ENCODE data around the gene TRABD2B. TPM values are rescaled to one million over a fixed set of nuclear protein-coding genes. Genes with fewer than 3 reads are reported as not detected.

Gene TRABD2B
- total RNA-seq, 5 donors from 2014 or later (not counting 1 experiment from before 2014, with no cell fraction given): not detected

- WGBS (ENCODE audit: insufficient coverage): 65% methylated on average over 6 of the region's 9 CpGs
- DNase-seq: no peak
- ChIA-PET CTCF (no interaction called here), POLR2A (no interaction called here)
- peaks cover 11 to 12% of the 10 kb centered on the region in 2 donors for H3K27me3 Mint-ChIP-seq
- H3K4me1 Mint-ChIP-seq: peaks cover 0 to 7% (median 0%) of the 10 kb centered on the region in 3 donors
- no peak for ATAC-seq (replicated peaks in 1 of 4)
- H3K36me3 ChIP-seq (ENCODE audit: control insufficient read depth in 2 of 2, extremely low read depth in 1 of 2, insufficient read depth in 1 of 2, low read length in 1 of 2): no peaks in the 10 kb centered on the region
- no peaks in the 10 kb centered on the region for H3K36me3 Mint-ChIP-seq
- peaks cover 0 to 16% of the 10 kb centered on the region in 2 experiments for H3K27me3 ChIP-seq (replicated peaks in 1 of 2; ENCODE audit: control insufficient read depth in 2 of 2, extremely low read depth in 1 of 2, insufficient read depth in 2 of 2, low read length in 1 of 2)
- H3K27ac Mint-ChIP-seq: no peak overlapping the region
- no peaks in the 10 kb centered on the region for H3K9me3 Mint-ChIP-seq
- no peak overlapping the region for H3K27ac ChIP-seq (ENCODE audit: low read length)
- H3K9me3 ChIP-seq: no peaks in the 10 kb centered on the region
- no peak overlapping the region for H3K4me3 ChIP-seq (ENCODE audit: control insufficient read depth in 1 of 2, extremely low read depth in 1 of 2, low read length in 1 of 2)
- no peak overlapping the region for H3K4me3 Mint-ChIP-seq
- no peaks in the 10 kb centered on the region for H3K4me1 ChIP-seq (ENCODE audit: control insufficient read depth in 1 of 2, extremely low read depth in 1 of 2, insufficient read depth in 2 of 2, low read length in 2 of 2)
Measured at GRCh38 chr1:47810964-47811682, 186.1 kb downstream of the TRABD2B start.

DNA sequence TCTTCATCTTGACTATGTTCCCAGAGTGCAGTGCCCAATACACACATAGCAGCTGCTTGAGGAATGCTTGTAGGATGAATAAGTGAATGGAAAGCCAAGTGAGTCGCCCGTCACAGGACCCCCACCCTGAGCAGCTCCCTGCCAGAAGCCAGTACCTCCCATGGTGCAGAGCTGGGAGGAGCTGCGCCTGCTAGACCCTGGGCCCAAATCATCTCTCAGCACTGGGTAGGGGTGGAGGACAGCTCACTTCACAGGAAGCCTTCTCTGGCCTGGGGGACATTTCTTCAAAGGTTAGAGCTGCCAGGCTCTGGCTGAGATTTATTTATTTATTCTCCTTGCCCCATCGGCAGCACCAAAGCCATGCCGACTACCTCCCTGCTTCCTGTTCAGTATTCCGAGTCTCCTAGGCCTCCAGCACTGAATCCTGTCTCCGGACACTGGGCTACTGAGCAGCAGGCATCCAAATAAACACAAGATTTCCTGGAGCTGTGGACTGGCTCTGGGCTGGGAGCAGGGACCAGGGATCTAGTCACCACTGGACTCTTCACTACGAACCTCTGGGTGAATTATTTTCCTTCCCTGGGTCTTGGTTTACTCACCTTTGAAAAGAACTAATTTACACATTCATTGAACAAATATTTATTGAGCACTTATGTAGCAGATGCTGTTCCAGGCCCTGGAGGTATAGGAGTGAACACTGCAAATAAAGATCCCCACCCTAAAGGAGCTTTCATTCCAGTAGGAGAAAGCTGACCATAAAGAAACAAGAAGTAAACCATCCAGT is 187.7 kb downstream of the TRABD2B start:
- WGBS (ENCODE audit: insufficient coverage): 73% methylated on average over 5 of the region's 8 CpGs
- H3K4me1 Mint-ChIP-seq: peaks cover 0 to 7% (median 0%) of the 10 kb centered on the region in 3 donors

GRCh38 chr1:47808612-47809011 is 188.6 kb downstream of the TRABD2B start:
- Histone ChIP-seq H3K36me3 (ENCODE audit: control insufficient read depth in 2 of 2, extremely low read depth in 1 of 2, insufficient read depth in 1 of 2, low read length in 1 of 2) (no peaks in the 10 kb centered on the region), H3K4me1 (ENCODE audit: control insufficient read depth in 1 of 2, extremely low read depth in 1 of 2, insufficient read depth in 2 of 2, low read length in 2 of 2) (no peaks in the 10 kb centered on the region), H3K27ac (ENCODE audit: low read length) (no peak overlapping the region), H3K27me3 (replicated peaks in 1 of 2; ENCODE audit: control insufficient read depth in 2 of 2, extremely low read depth in 1 of 2, insufficient read depth in 2 of 2, low read length in 1 of 2) (peaks cover 0 to 12% of the 10 kb centered on the region in 2 experiments), H3K9me3 (no peaks in the 10 kb centered on the region), H3K4me3 (ENCODE audit: control insufficient read depth in 1 of 2, extremely low read depth in 1 of 2, low read length in 1 of 2) (no peak overlapping the region)
- Mint-ChIP-seq H3K36me3 (no peaks in the 10 kb centered on the region), H3K4me3 (no peak overlapping the region), H3K27me3 (peaks cover 4 to 10% of the 10 kb centered on the region in 2 donors), H3K4me1 (peaks cover 0 to 7% (median 0%) of the 10 kb centered on the region in 3 donors), H3K9me3 (no peaks in the 10 kb centered on the region), H3K27ac (no peak overlapping the region)
- POLR2A ChIA-PET: no interaction called here
- CTCF ChIA-PET: no interaction called here
- ATAC-seq (replicated peaks in 1 of 4) (no peak), DNase-seq (no peak)
- WGBS (ENCODE audit: insufficient coverage): 33% methylated on average over 1 of the region's 2 CpGs

More for the DNA sequence above, 187.7 kb downstream of the TRABD2B start:
- Histone ChIP-seq H3K4me3 (ENCODE audit: control insufficient read depth in 1 of 2, extremely low read depth in 1 of 2, low read length in 1 of 2) (no peak overlapping the region), H3K4me1 (ENCODE audit: control insufficient read depth in 1 of 2, extremely low read depth in 1 of 2, insufficient read depth in 2 of 2, low read length in 2 of 2) (no peaks in the 10 kb centered on the region), H3K27ac (ENCODE audit: low read length) (no peak overlapping the region), H3K36me3 (ENCODE audit: control insufficient read depth in 2 of 2, extremely low read depth in 1 of 2, insufficient read depth in 1 of 2, low read length in 1 of 2) (no peaks in the 10 kb centered on the region), H3K27me3 (replicated peaks in 1 of 2; ENCODE audit: control insufficient read depth in 2 of 2, extremely low read depth in 1 of 2, insufficient read depth in 2 of 2, low read length in 1 of 2) (peaks cover 0 to 15% of the 10 kb centered on the region in 2 experiments), H3K9me3 (no peaks in the 10 kb centered on the region)
- no peaks in the 10 kb centered on the region for H3K9me3 Mint-ChIP-seq
- ATAC-seq (replicated peaks in 1 of 4) (no peak), DNase-seq (no peak)
- POLR2A ChIA-PET: no interaction called here
- H3K27me3 Mint-ChIP-seq: peaks cover 11 to 12% of the 10 kb centered on the region in 2 donors
- CTCF ChIA-PET: no interaction called here
- no peak overlapping the region for H3K4me3 Mint-ChIP-seq
- H3K27ac Mint-ChIP-seq: no peak overlapping the region
- no peaks in the 10 kb centered on the region for H3K36me3 Mint-ChIP-seq

DNA sequence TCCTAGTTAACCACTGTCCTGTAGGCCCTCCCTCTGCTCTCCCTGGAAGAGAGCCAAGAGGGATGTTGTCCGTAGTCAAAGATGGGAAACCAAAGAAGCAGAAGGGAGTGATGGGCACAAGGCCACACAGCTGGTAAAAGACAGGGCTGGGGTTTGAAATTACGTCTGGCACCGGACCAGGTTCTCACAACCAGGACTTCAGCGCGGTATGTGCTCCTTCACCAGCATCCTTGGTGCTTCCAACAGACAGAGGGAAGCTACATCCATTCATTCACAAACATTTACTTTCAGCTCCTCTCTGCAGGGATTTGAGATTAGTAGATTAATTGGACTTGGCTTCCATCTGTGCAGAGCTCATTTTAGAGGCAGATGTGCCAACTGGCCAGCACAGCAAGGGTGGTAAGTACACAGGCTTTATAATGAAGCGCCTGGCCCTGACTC is 191.2 kb downstream of the TRABD2B start:
- no peak for ATAC-seq (replicated peaks in 1 of 4)
- H3K9me3 Mint-ChIP-seq: no peaks in the 10 kb centered on the region
- CTCF ChIA-PET: no interaction called here
- Histone ChIP-seq H3K4me1 (ENCODE audit: control insufficient read depth in 1 of 2, extremely low read depth in 1 of 2, insufficient read depth in 2 of 2, low read length in 2 of 2) (no peaks in the 10 kb centered on the region), H3K4me3 (ENCODE audit: control insufficient read depth in 1 of 2, extremely low read depth in 1 of 2, low read length in 1 of 2) (no peak overlapping the region), H3K36me3 (ENCODE audit: control insufficient read depth in 2 of 2, extremely low read depth in 1 of 2, insufficient read depth in 1 of 2, low read length in 1 of 2) (no peaks in the 10 kb centered on the region), H3K27me3 (replicated peaks in 1 of 2; ENCODE audit: control insufficient read depth in 2 of 2, extremely low read depth in 1 of 2, insufficient read depth in 2 of 2, low read length in 1 of 2) (peaks cover 0 to 13% of the 10 kb centered on the region in 2 experiments), H3K27ac (ENCODE audit: low read length) (no peak overlapping the region), H3K9me3 (no peaks in the 10 kb centered on the region)
- no peak overlapping the region for H3K27ac Mint-ChIP-seq
- POLR2A ChIA-PET: no interaction called here
- peaks cover 2 to 9% of the 10 kb centered on the region in 2 donors for H3K27me3 Mint-ChIP-seq
- DNase-seq: no peak
- H3K36me3 Mint-ChIP-seq: no peaks in the 10 kb centered on the region
- H3K4me1 Mint-ChIP-seq: peaks cover 0 to 7% (median 0%) of the 10 kb centered on the region in 3 donors
- 63% methylated on average over 1 of the region's 6 CpGs for WGBS (ENCODE audit: insufficient coverage)
- no peak overlapping the region for H3K4me3 Mint-ChIP-seq

GRCh38 chr1:47805018-47805417 is 192.2 kb downstream of the TRABD2B start:
- Mint-ChIP-seq H3K4me3 (no peak overlapping the region), H3K27ac (no peak overlapping the region), H3K4me1 (no peaks in the 10 kb centered on the region), H3K36me3 (no peaks in the 10 kb centered on the region), H3K9me3 (no peaks in the 10 kb centered on the region), H3K27me3 (peaks cover 0 to 1% of the 10 kb centered on the region in 2 donors)
- CTCF ChIA-PET: no interaction called here
- Histone ChIP-seq H3K9me3 (no peaks in the 10 kb centered on the region), H3K4me3 (ENCODE audit: control insufficient read depth in 1 of 2, extremely low read depth in 1 of 2, low read length in 1 of 2) (no peak overlapping the region), H3K27me3 (replicated peaks in 1 of 2; ENCODE audit: control insufficient read depth in 2 of 2, extremely low read depth in 1 of 2, insufficient read depth in 2 of 2, low read length in 1 of 2) (peaks cover 0 to 10% of the 10 kb centered on the region in 2 experiments), H3K27ac (ENCODE audit: low read length) (no peak overlapping the region), H3K4me1 (ENCODE audit: control insufficient read depth in 1 of 2, extremely low read depth in 1 of 2, insufficient read depth in 2 of 2, low read length in 2 of 2) (no peaks in the 10 kb centered on the region), H3K36me3 (ENCODE audit: control insufficient read depth in 2 of 2, extremely low read depth in 1 of 2, insufficient read depth in 1 of 2, low read length in 1 of 2) (no peaks in the 10 kb centered on the region)
- ATAC-seq (replicated peaks in 1 of 4): no peak
- DNase-seq: no peak
- POLR2A ChIA-PET: no interaction called here

GRCh38 chr1:47803815-47804501 is 193.2 kb downstream of the TRABD2B start:
- no peaks in the 10 kb centered on the region for H3K9me3 Mint-ChIP-seq
- H3K9me3 ChIP-seq: no peaks in the 10 kb centered on the region
- H3K27ac Mint-ChIP-seq: no peak overlapping the region
- DNase-seq (no peak), ATAC-seq (replicated peaks in 1 of 4) (no peak)
- no peaks in the 10 kb centered on the region for H3K27me3 Mint-ChIP-seq
- no peaks in the 10 kb centered on the region for H3K36me3 Mint-ChIP-seq
- no peaks in the 10 kb centered on the region for H3K4me1 ChIP-seq (ENCODE audit: control insufficient read depth in 1 of 2, extremely low read depth in 1 of 2, insufficient read depth in 2 of 2, low read length in 2 of 2)
- H3K27me3 ChIP-seq (replicated peaks in 1 of 2; ENCODE audit: control insufficient read depth in 2 of 2, extremely low read depth in 1 of 2, insufficient read depth in 2 of 2, low read length in 1 of 2): peaks cover 0 to 5% of the 10 kb centered on the region in 2 experiments
- H3K27ac ChIP-seq (ENCODE audit: low read length): no peak overlapping the region
- H3K4me3 Mint-ChIP-seq: no peak overlapping the region
- POLR2A ChIA-PET: no interaction called here
- no peaks in the 10 kb centered on the region for H3K36me3 ChIP-seq (ENCODE audit: control insufficient read depth in 2 of 2, extremely low read depth in 1 of 2, insufficient read depth in 1 of 2, low read length in 1 of 2)
- H3K4me1 Mint-ChIP-seq: no peaks in the 10 kb centered on the region
- no peak overlapping the region for H3K4me3 ChIP-seq (ENCODE audit: control insufficient read depth in 1 of 2, extremely low read depth in 1 of 2, low read length in 1 of 2)
- 86% methylated on average over 12 of the region's 13 CpGs for WGBS (ENCODE audit: insufficient coverage)
- CTCF ChIA-PET: no interaction called here
